OCI-LY3 (cell line): Measurements from ENCODE around the gene NDRG3.

Source experiments
- H2AFZ ChIP-seq: fragments of 200-600, 300-600 bp; shearing (Covaris generic); 2 replicates; pipeline ENCODE4 v1.6.0; 2014; ENCODE audit warnings: antibody characterized with exemption, low read depth, low read length
- H3K27ac ChIP-seq: fragments of 200-600, 300-600 bp; sonication (generic); 2 replicates; pipeline ENCODE4 v1.5.1; 2014; ENCODE audit warnings: mild to moderate bottlenecking, low read length, moderate library complexity, mixed read lengths
- H3K27me3 ChIP-seq: fragments of 200-600, 300-600 bp; sonication (generic); 2 replicates; pipeline ENCODE4 v1.6.1; 2014; ENCODE audit warnings: low read depth, low read length, mixed read lengths
- H3K36me3 ChIP-seq: fragments of 200-600, 300-600 bp; sonication (generic); replicated peaks from 2 replicates; pipeline ENCODE3; 2014; ENCODE audit warnings: low read depth, low read length, mixed read lengths
- H3K4me1 ChIP-seq: fragments of 300-600, 200-600 bp; sonication (generic); 2 replicates; pipeline ENCODE4 v1.6.1; 2014; ENCODE audit warnings: low read length, mixed read lengths
- H3K4me2 ChIP-seq: fragments of 200-600, 300-600 bp; sonication (generic); 2 replicates; pipeline ENCODE4 v1.6.1; 2014; ENCODE audit warnings: low read length, mixed read lengths
- H3K4me3 ChIP-seq: fragments of 300-600, 200-600 bp; sonication (generic); 2 replicates; pipeline ENCODE4 v1.5.1; 2014; ENCODE audit warnings: antibody characterized with exemption, mild to moderate bottlenecking, low read length, moderate library complexity
- H3K79me2 ChIP-seq: fragments of 300-600, 200-600 bp; shearing (Covaris generic); 2 replicates; pipeline ENCODE4 v1.6.1; 2014; ENCODE audit warnings: mild to moderate bottlenecking, low read length, mixed read lengths
- H3K9ac ChIP-seq: fragments of 300-600, 200-600 bp; shearing (Covaris generic); 2 replicates; pipeline ENCODE4 v1.6.0; 2014; ENCODE audit warnings: mild to moderate bottlenecking, low read length, moderate library complexity
- H3K9me3 ChIP-seq: fragments of 200-600, 300-600 bp; shearing (Covaris generic); 2 replicates; pipeline ENCODE4 v1.6.1; 2014; ENCODE audit warnings: low read length, mixed read lengths; ENCODE audit not compliant: insufficient read depth
- H4K20me1 ChIP-seq: fragments of 200-600, 300-600 bp; sonication (generic); 2 replicates; pipeline ENCODE4 v1.6.1; 2016; ENCODE audit warnings: low read length, mixed read lengths; ENCODE audit not compliant: insufficient read depth
- EZH2phosphoT487 ChIP-seq: fragments of 200-600 bp; shearing (Covaris generic); IDR thresholded peaks from 2 replicates; pipeline ENCODE4 v1.6.1; 2018; ENCODE audit warnings: antibody characterized with exemption, mixed run types, low read depth
- TF ChIP-seq, protein P1 (sequence below): fragments of 200-600, 300-600 bp; sonication (generic); IDR thresholded peaks from 2 replicates; pipeline ENCODE4 v1.5.1; 2014; ENCODE audit warnings: antibody characterized with exemption, low read length, low read depth

NDRG3 gene

DNA sequence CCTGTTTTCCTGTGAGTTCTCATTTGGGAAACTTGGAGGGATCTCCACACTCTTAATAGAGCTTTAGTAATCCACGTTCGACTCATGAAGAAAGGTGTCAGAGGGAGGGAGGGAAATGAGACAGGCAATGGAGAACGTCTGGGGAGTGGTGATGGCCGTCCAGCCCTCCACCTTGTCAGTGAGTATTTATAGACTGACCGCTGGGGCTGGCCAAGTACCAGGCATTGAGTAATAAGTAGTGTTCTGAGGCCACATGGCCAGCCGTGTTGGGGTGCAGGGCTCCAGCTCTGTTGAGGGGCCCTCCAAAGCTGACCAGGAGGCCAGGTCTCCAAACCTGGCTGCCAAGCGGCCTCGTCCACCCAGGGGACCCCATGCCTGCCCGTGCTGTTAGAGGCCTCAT lies 39.0 kb upstream of the NDRG3 start:
- Histone ChIP-seq H4K20me1 (no peaks in the 10 kb centered on the region; the same call in 1 of the 2 replicates), H3K36me3 (no peaks in the 10 kb centered on the region), H3K79me2 (no peaks in the 10 kb centered on the region), H3K4me2 (no peak overlapping the region), H3K27ac (no peak overlapping the region), H3K9me3 (no peaks in the 10 kb centered on the region), H3K27me3 (no peaks in the 10 kb centered on the region), H3K9ac (no peak overlapping the region), H3K4me3 (no peak overlapping the region), H2AFZ (no peak overlapping the region), H3K4me1 (no peaks in the 10 kb centered on the region)
- no peak for TF ChIP-seq EZH2phosphoT487
- TF ChIP-seq, protein P1, sequence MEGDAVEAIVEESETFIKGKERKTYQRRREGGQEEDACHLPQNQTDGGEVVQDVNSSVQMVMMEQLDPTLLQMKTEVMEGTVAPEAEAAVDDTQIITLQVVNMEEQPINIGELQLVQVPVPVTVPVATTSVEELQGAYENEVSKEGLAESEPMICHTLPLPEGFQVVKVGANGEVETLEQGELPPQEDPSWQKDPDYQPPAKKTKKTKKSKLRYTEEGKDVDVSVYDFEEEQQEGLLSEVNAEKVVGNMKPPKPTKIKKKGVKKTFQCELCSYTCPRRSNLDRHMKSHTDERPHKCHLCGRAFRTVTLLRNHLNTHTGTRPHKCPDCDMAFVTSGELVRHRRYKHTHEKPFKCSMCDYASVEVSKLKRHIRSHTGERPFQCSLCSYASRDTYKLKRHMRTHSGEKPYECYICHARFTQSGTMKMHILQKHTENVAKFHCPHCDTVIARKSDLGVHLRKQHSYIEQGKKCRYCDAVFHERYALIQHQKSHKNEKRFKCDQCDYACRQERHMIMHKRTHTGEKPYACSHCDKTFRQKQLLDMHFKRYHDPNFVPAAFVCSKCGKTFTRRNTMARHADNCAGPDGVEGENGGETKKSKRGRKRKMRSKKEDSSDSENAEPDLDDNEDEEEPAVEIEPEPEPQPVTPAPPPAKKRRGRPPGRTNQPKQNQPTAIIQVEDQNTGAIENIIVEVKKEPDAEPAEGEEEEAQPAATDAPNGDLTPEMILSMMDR = no peak

DNA sequence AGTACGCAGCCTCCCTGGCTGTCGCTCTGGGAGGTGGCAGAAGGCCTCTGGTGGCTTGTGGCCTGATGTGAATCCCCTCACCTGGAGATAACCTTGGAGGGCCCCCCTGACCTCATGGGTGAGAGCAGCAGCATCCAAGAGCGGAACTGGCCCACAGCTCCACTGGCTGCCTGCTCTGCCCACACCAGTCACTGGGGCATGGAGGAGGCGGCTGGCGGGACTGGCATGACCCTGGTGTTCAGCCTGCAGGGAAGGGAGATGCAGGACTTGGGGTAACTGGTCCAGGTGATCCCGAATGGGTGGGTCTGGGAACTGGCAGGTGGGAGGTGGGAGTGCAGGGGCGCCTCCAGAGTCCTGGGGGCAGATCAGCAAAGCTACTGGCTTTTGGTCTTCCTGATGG lies 38.2 kb upstream of the NDRG3 start:
- no peak for TF ChIP-seq EZH2phosphoT487
- TF ChIP-seq, protein P1 = no peak
- Histone ChIP-seq H3K4me2 (no peak overlapping the region), H3K4me3 (no peak overlapping the region), H3K9ac (no peak overlapping the region), H3K9me3 (no peaks in the 10 kb centered on the region), H3K4me1 (no peaks in the 10 kb centered on the region), H3K27ac (no peak overlapping the region), H2AFZ (no peak overlapping the region), H3K27me3 (no peaks in the 10 kb centered on the region), H3K79me2 (no peaks in the 10 kb centered on the region), H4K20me1 (no peaks in the 10 kb centered on the region; the same call in 1 of the 2 replicates), H3K36me3 (no peaks in the 10 kb centered on the region)

DNA sequence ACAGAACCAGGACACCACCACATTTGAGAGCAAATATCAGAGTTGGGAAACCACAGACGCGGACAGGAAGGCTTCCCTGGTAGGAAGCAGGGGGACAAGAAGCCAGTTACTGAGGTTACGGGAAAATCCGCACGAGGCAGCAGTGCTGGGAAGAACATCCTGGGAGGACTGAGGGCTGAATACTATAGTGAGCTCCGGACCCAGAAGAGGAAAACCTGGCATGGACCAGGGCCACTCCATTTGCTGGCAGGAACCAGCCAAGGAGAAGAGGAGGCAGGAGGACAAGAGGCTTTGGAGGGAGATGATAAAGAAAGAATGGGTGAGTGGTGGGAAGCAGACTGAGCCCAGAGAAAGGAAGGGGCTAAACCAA lies 33.8 kb upstream of the NDRG3 start:
- Histone ChIP-seq H3K27me3 (no peaks in the 10 kb centered on the region), H2AFZ (no peak overlapping the region), H3K27ac (no peak overlapping the region), H4K20me1 (no peaks in the 10 kb centered on the region; the same call in 1 of the 2 replicates), H3K79me2 (no peaks in the 10 kb centered on the region), H3K4me3 (no peak overlapping the region), H3K4me2 (no peak overlapping the region), H3K9me3 (no peaks in the 10 kb centered on the region), H3K4me1 (peaks cover 4% of the 10 kb centered on the region; the same call in 1 of the 2 replicates), H3K9ac (no peak overlapping the region), H3K36me3 (no peaks in the 10 kb centered on the region)
- TF ChIP-seq EZH2phosphoT487 = no peak
- TF ChIP-seq, protein P1 = no peak

DNA sequence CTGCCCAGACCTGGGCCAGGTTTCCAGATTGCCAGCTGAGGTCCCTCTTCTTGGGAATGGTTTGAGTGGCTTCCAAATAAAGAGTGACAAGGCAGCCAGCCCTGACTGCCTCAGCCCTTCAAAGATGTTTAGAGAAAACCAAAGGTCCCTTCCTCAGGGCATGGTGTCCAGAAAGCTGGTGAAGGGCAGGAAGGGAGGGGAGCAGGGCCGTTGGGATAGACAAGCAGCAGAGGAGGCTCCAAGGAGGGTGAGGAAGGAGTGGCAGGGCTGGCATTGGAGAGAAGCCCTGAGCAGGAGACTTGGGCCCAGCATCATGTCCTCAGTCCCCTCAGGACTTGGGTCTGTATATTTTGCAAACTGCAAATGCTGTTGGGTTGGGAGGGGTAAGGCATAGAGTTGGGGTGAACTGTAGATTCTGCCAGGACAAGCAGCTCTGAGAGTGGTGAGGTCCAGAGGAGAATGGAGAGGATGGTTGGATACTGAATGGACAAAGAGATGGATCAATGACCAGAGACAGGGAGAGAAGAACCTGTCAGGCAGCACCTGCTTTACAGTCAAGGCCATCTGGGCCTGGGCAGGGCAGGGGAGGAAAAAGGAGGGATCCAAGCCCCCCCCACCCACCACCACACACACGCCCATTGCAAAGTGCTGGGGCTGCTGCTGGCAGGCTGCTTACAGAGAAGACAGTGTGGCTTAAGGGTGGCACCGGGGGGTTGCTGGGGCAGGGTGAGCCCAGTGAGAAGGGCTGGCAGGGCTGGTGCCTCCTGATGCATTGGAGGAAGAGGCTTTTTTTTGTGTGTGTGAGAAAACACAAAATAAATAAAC lies 33.2 kb upstream of the NDRG3 start:
- H2AFZ ChIP-seq = no peak overlapping the region
- H3K4me3 ChIP-seq = no peak overlapping the region
- TF ChIP-seq EZH2phosphoT487 = no peak
- TF ChIP-seq, protein P1 = no peak
- no peak overlapping the region for H3K4me2 ChIP-seq
- H3K9me3 ChIP-seq = no peaks in the 10 kb centered on the region
- H3K27ac ChIP-seq = no peak overlapping the region
- H3K27me3 ChIP-seq = no peaks in the 10 kb centered on the region
- peaks cover 6% of the 10 kb centered on the region; the same call in 1 of the 2 replicates for H3K4me1 ChIP-seq
- H3K79me2 ChIP-seq = no peaks in the 10 kb centered on the region
- no peak overlapping the region for H3K9ac ChIP-seq
- H4K20me1 ChIP-seq = no peaks in the 10 kb centered on the region
- H3K36me3 ChIP-seq = no peaks in the 10 kb centered on the region
